Colonic mucosa (tissue), 4 donors: ENCODE measurements around the gene STEAP4. TPM values are rescaled to one million over a fixed set of nuclear protein-coding genes. Genes with fewer than 3 reads are reported as not detected.

ENCODE experiments used
- DNase-seq: peaks from one replicate; pipeline ENCODE4 v3.0.0-alpha.2; 2020
- H3K27ac ChIP-seq: fragments of 200-600 bp; one replicate; pipeline ENCODE4 v1.8.0; 2021
- H3K27me3 ChIP-seq: fragments of 200-600 bp; one replicate; pipeline ENCODE4 v1.8.0; 2021
- H3K36me3 ChIP-seq: fragments of 200-600 bp; one replicate; pipeline ENCODE4 v1.8.0; 2021
- H3K4me1 ChIP-seq: fragments of 200-600 bp; one replicate; pipeline ENCODE4 v1.8.0; 2021; ENCODE audit warnings: mild to moderate bottlenecking
- H3K4me3 ChIP-seq: fragments of 200-600 bp; one replicate; pipeline ENCODE4 v1.8.0; 2021
- H3K9ac ChIP-seq, 2 donors: one replicate each; pipeline ENCODE4 v1.7.0; 2013; ENCODE audit warnings: control low read depth in 2 of 2, low read depth in 2 of 2, low read length in 2 of 2
- H3K9me3 ChIP-seq: fragments of 200-600 bp; one replicate; pipeline ENCODE4 v1.8.0; 2021
- intact Hi-C: fragments of 100-400 bp; cut with DNase I; formaldehyde crosslinking; loops from one replicate; pipeline ENCODE4 v1.14.1; 2022
- total RNA-seq, 2 donors: library from RNA; stranded (reverse); fragmentation: NEBNext Ultra II Directional in 1 of 2; extraction: Animal tissue kit (Norgen Biotek cat#: 25700) in 1 of 2; gene quantifications; one replicate each; pipeline ENCODE4 v1.2.1, GENCODE V29; 2021
- TF ChIP-seq, protein P1 (sequence below): fragments of 200-600 bp; IDR thresholded peaks from one replicate; pipeline ENCODE4 v1.8.0; 2022; ENCODE audit warnings: antibody characterized with exemption, mild to moderate bottlenecking
- donor health status: healthy.
- donor health status: DM: no; HTN: no; CAD: no.
- donor health status: DM: no; HTN: no; CAD: no.

STEAP4 gene
- total RNA-seq, 2 donors from 2014 or later, result 3.1 to 3.5 TPM

DNA sequence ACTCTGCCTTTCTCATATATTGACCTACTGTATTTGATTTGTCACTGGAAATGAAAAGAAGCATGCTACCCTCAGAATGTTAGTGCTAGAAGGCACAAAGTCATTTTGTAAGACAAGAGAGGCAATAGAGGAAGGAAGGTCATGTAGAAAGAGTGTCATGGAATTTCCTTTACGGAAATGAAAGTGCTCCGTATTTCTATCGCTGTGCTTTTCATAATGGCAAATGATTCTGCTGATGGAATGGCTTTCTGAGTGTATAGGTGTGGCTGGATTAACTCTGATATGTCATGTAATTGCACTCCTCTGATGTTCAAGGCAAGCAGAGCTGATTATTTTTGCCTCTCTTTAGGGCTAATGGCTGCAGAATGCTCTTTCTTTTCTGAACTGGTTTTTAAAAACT is 15.5 kb upstream of the STEAP4 start:
- no peaks in the 10 kb centered on the region for H3K4me1 ChIP-seq
- H3K27me3 ChIP-seq, result no peaks in the 10 kb centered on the region
- intact Hi-C loops, result no loop called here
- H3K27ac ChIP-seq, result no peak overlapping the region
- TF ChIP-seq, protein P1, sequence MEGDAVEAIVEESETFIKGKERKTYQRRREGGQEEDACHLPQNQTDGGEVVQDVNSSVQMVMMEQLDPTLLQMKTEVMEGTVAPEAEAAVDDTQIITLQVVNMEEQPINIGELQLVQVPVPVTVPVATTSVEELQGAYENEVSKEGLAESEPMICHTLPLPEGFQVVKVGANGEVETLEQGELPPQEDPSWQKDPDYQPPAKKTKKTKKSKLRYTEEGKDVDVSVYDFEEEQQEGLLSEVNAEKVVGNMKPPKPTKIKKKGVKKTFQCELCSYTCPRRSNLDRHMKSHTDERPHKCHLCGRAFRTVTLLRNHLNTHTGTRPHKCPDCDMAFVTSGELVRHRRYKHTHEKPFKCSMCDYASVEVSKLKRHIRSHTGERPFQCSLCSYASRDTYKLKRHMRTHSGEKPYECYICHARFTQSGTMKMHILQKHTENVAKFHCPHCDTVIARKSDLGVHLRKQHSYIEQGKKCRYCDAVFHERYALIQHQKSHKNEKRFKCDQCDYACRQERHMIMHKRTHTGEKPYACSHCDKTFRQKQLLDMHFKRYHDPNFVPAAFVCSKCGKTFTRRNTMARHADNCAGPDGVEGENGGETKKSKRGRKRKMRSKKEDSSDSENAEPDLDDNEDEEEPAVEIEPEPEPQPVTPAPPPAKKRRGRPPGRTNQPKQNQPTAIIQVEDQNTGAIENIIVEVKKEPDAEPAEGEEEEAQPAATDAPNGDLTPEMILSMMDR, result no peak
- no peaks in the 10 kb centered on the region for H3K36me3 ChIP-seq
- no peaks in the 10 kb centered on the region for H3K9me3 ChIP-seq
- H3K4me3 ChIP-seq, result no peak overlapping the region
- DNase-seq, result no peak
- H3K9ac ChIP-seq, result no peak overlapping the region

DNA sequence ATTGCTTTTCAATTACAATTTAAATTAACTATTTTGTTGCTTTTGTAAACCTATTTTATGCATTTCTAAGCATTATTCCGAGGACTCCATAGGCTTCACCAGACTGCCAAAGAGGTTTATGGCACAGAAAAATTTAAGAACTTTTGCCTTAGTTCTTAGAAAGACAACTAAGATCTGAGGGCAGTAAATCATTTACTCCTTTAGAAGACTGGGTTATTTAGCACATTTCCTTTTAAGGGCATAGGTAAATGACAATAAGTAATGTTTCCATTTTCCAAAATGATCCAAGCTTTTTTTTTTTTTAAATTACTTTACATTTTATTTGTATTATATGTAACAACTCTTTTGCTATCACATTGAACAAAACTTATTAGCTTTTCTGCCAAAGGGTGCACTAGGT is 15.0 kb upstream of the STEAP4 start:
- TF ChIP-seq, protein P1, result no peak
- intact Hi-C loops, result no loop called here

DNA sequence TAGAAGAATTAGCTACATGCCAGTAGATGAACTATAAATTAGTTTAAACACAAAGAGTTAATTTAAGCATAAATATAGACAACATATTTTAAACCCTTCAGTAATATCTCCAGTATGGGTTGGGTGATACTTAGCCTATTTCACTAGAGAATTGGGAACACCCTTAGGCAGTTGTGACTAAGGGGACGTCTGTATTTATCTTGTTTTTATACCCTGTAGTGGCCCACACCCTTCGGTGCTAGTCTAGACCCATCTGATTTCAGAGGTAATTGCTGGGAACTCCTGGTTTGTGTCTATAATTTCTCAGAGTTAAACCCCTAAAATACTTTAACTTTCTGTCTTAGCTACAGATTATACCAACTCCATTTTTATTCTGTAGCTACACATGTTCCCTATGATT is 11.5 kb upstream of the STEAP4 start:
- intact Hi-C loops, result no loop called here
- Histone ChIP-seq H3K4me3 (no peak overlapping the region), H3K9me3 (no peaks in the 10 kb centered on the region), H3K27me3 (no peaks in the 10 kb centered on the region), H3K9ac (no peak overlapping the region), H3K4me1 (no peaks in the 10 kb centered on the region), H3K36me3 (no peaks in the 10 kb centered on the region), H3K27ac (no peak overlapping the region)
- TF ChIP-seq, protein P1, result no peak
- DNase-seq, result no peak

More for the DNA sequence above, 15.0 kb upstream of the STEAP4 start:
- Histone ChIP-seq H3K27ac (no peak overlapping the region), H3K4me1 (no peaks in the 10 kb centered on the region), H3K9me3 (no peaks in the 10 kb centered on the region), H3K9ac (no peak overlapping the region), H3K36me3 (no peaks in the 10 kb centered on the region), H3K4me3 (no peak overlapping the region), H3K27me3 (no peaks in the 10 kb centered on the region)
- no peak for DNase-seq

DNA sequence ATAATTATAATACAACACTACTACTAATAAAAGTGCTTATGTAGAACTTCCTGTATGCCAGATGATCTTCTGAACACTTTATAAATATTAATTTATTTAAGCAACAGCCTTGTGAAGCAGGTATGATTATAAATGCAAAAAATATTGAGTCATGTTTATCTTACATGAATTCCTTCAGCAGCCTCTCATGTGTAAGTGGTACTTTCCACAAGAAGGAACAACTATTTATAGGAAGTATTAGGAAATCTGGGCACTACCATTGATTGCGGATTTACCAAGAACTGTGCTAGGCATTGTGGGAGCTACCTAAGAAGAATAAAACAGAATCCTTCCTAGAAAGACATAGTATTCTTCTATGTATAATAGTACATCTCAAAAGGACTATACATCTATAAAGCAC is 10.7 kb upstream of the STEAP4 start:
- no peak for DNase-seq
- intact Hi-C loops, result no loop called here

GRCh38 chr7:88316456-88316855 is 9.8 kb upstream of the STEAP4 start:
- DNase-seq, result no peak
- no peaks in the 10 kb centered on the region for H3K36me3 ChIP-seq
- H3K9me3 ChIP-seq, result no peaks in the 10 kb centered on the region
- no peaks in the 10 kb centered on the region for H3K27me3 ChIP-seq
- no peak overlapping the region for H3K4me3 ChIP-seq
- TF ChIP-seq, protein P1, result no peak
- no peak overlapping the region for H3K27ac ChIP-seq
- intact Hi-C loops, result no loop called here
- H3K4me1 ChIP-seq, result no peaks in the 10 kb centered on the region
- no peak overlapping the region for H3K9ac ChIP-seq

More for the DNA sequence above, 10.7 kb upstream of the STEAP4 start:
- Histone ChIP-seq H3K27me3 (no peaks in the 10 kb centered on the region), H3K4me1 (no peaks in the 10 kb centered on the region), H3K36me3 (no peaks in the 10 kb centered on the region), H3K9me3 (no peaks in the 10 kb centered on the region), H3K27ac (no peak overlapping the region), H3K4me3 (no peak overlapping the region), H3K9ac (no peak overlapping the region)
- TF ChIP-seq, protein P1, result no peak

DNA sequence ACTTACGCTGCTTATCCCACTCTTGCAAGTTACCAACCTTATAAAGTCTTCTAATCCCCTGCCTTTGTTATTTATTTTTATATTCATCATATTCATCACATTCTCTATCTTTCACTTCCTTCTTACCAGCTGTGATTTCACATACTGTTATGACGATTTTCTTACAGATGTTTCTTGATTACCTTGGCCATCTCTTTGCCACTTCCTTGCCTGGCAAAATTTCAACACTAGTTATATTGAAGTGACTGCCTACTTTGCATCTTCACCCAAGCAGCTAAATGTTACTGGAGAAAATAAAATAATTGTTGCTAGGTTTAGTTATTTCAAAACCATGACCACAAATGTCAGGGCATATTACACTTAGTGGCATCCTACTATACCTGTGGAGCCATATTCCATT is 8.8 kb upstream of the STEAP4 start:
- TF ChIP-seq, protein P1, result no peak
- no peaks in the 10 kb centered on the region for H3K4me1 ChIP-seq

More for the DNA sequence above, 8.8 kb upstream of the STEAP4 start:
- no peak overlapping the region for H3K9ac ChIP-seq
- no peak overlapping the region for H3K4me3 ChIP-seq
- no peaks in the 10 kb centered on the region for H3K27me3 ChIP-seq
- intact Hi-C loops, result no loop called here
- H3K36me3 ChIP-seq, result no peaks in the 10 kb centered on the region
- no peak overlapping the region for H3K27ac ChIP-seq
- no peaks in the 10 kb centered on the region for H3K9me3 ChIP-seq
- DNase-seq, result no peak
